B cell (primary cell): ENCODE data around the gene RNF10. TPM values are rescaled to one million over a fixed set of nuclear protein-coding genes. Genes with fewer than 3 reads are reported as not detected.

Source experiments
- ATAC-seq: fragments of 200-7000 bp; cut with Tn5 transposase; one replicate; pipeline ENCODE4 v1.10.0; 2021; ENCODE audit warnings: low read depth, mild to moderate bottlenecking, moderate number of reproducible peaks, moderate library complexity
- CTCF ChIA-PET: fragments of 350-600 bp; sonication (Branson Sonifier 250); formaldehyde crosslinking; loops from one replicate; lab custom pipeline; 2021; ENCODE audit warnings: antibody characterized with exemption, inconsistent platforms; lab: Charles Lee
- POLR2A ChIA-PET: fragments of 350-600 bp; sonication (Branson Sonifier 250); formaldehyde crosslinking; loops from one replicate; lab custom pipeline; 2021; ENCODE audit warnings: antibody characterized with exemption; lab: Charles Lee
- DNase-seq: peaks from one replicate; pipeline ENCODE4 v3.0.0; 2013
- H2AFZ ChIP-seq: 2 replicates; pipeline ENCODE4 v1.6.1; 2012; ENCODE audit warnings: mild to moderate bottlenecking, low read depth, low read length; ENCODE audit not compliant: insufficient read depth, poor library complexity, severe bottlenecking
- H3K27ac ChIP-seq, 2 donors: 1 replicate in 1 of 2; 2 replicates in 1 of 2; pipeline ENCODE4 v1.5.1; 2012 to 2013; ENCODE audit warnings: low read length in 2 of 2, mild to moderate bottlenecking in 2 of 2, moderate library complexity in 1 of 2
- H3K27me3 ChIP-seq, 4 experiments: fragments of 200-600 bp in 1 of 4; sonication (generic) in 1 of 4; replicated peaks in 1 of 4; 1 replicate in 2 of 4; 2 replicates in 2 of 4; pipeline versions ENCODE4 v1.6.1 to v1.7.0; 2013 to 2016; ENCODE audit warnings: low read length in 3 of 4, mild to moderate bottlenecking in 2 of 4, mixed read lengths in 1 of 4, moderate library complexity in 1 of 4; ENCODE audit not compliant: insufficient read depth in 4 of 4, control insufficient read depth in 3 of 4; ENCODE audit errors: control extremely low read depth in 1 of 4
- H3K36me3 ChIP-seq, 2 experiments: replicated peaks in 1 of 2; 1 replicate in 1 of 2; 2 replicates in 1 of 2; pipeline versions ENCODE4 v1.6.1 to v1.7.1; 2013; ENCODE audit warnings: low read length in 1 of 2; ENCODE audit not compliant: insufficient read depth in 2 of 2, control insufficient read depth in 1 of 2; ENCODE audit errors: control extremely low read depth in 1 of 2, extremely low read depth in 1 of 2
- H3K4me1 ChIP-seq, 2 donors: fragments of 200-600 bp in 1 of 2; sonication (generic) in 1 of 2; 1 replicate in 1 of 2; 2 replicates in 1 of 2; pipeline versions ENCODE4 v1.5.1 to v1.6.1; 2013 to 2017; ENCODE audit warnings: low read length in 2 of 2; ENCODE audit not compliant: control insufficient read depth in 2 of 2, insufficient read depth in 2 of 2
- H3K4me2 ChIP-seq: replicated peaks from 2 replicates; pipeline ENCODE3; 2012; ENCODE audit warnings: mild to moderate bottlenecking, low read depth, low read length; ENCODE audit not compliant: poor library complexity, severe bottlenecking
- H3K4me3 ChIP-seq, 5 experiments: fragments of 200-600 bp in 1 of 5; sonication (generic) in 1 of 5; 1 replicate in 3 of 5; 2 replicates in 2 of 5; pipeline versions ENCODE4 v1.5.1 to v1.7.0; 2011 to 2016; ENCODE audit warnings: low read length in 4 of 5, mild to moderate bottlenecking in 4 of 5, low read depth in 2 of 5, control low read depth in 1 of 5, moderate library complexity in 1 of 5; ENCODE audit not compliant: insufficient read depth in 1 of 5; ENCODE audit errors: control extremely low read depth in 1 of 5, extremely low read depth in 1 of 5
- H3K79me2 ChIP-seq: fragments of 200-600 bp; sonication (generic); one replicate; pipeline ENCODE4 v1.6.0; 2016; ENCODE audit warnings: low read length; ENCODE audit not compliant: control insufficient read depth, insufficient read depth
- H3K9ac ChIP-seq: fragments of 200-600 bp; sonication (generic); 2 replicates; pipeline ENCODE4 v1.6.1; 2017; ENCODE audit warnings: mild to moderate bottlenecking, low read length, moderate library complexity
- H3K9me3 ChIP-seq, 3 donors: one replicate each; pipeline versions ENCODE4 v1.6.1 to v1.7.1; 2013; ENCODE audit warnings: low read length in 2 of 3; ENCODE audit not compliant: control insufficient read depth in 2 of 3, insufficient read depth in 1 of 3; ENCODE audit errors: control extremely low read depth in 1 of 3
- H4K20me1 ChIP-seq: 2 replicates; pipeline ENCODE4 v1.6.0; 2012; ENCODE audit warnings: mild to moderate bottlenecking, low read length; ENCODE audit not compliant: insufficient read depth, control insufficient read depth, poor library complexity, severe bottlenecking
- H3K27ac Mint-ChIP-seq: one replicate; pipeline ENCODE4 v1.8.0; 2021; ENCODE audit warnings: mixed read lengths
- H3K27me3 Mint-ChIP-seq: one replicate; pipeline ENCODE4 v1.8.0; 2021; ENCODE audit warnings: mixed read lengths
- H3K4me1 Mint-ChIP-seq: one replicate; pipeline ENCODE4 v1.8.0; 2021; ENCODE audit warnings: mixed read lengths
- H3K4me3 Mint-ChIP-seq: one replicate; pipeline ENCODE4 v1.8.0; 2021; ENCODE audit warnings: mixed read lengths
- H3K9me3 Mint-ChIP-seq: one replicate; pipeline ENCODE4 v1.8.0; 2022; ENCODE audit warnings: mixed read lengths; ENCODE audit not compliant: insufficient read depth
- CTCF ChIP-seq: fragments of 200-600 bp; IDR thresholded peaks from one replicate; pipeline ENCODE4 v1.8.0; 2022; ENCODE audit warnings: antibody characterized with exemption, mild to moderate bottlenecking
- EZH2 ChIP-seq: IDR thresholded peaks from 2 replicates; pipeline ENCODE4 v1.6.1; 2012; ENCODE audit warnings: borderline replicate concordance, low read depth, mild to moderate bottlenecking, moderate library complexity, low read length; ENCODE audit not compliant: insufficient read depth, poor library complexity, severe bottlenecking
- WGBS: methylation state at CpG from one replicate; pipeline ENCODE4 v1.1.5; 2013; ENCODE audit warnings: missing lambda C conversion rate; ENCODE audit not compliant: insufficient coverage; 5-methylcytosine and 5-hydroxymethylcytosine counted together
- intact Hi-C: fragments of 100-400 bp; cut with micrococcal nuclease; formaldehyde crosslinking; loops from one replicate; pipeline ENCODE4 v1.10.0; 2022
- polyA plus RNA-seq: library from polyadenylated mRNA; depleted of rRNA; stranded (reverse); fragments of >200 nt; gene quantifications from 2 replicates; pipeline ENCODE4 v1.2.3, GENCODE V29; 2012
- total RNA-seq, 2 donors: library from RNA; stranded (reverse); fragments of 120-200 nt in 1 of 2; gene quantifications; 1 replicate in 1 of 2; 2 replicates in 1 of 2; pipeline versions ENCODE4 v1.2.3 to v1.2.4, GENCODE V29; 2013 to 2022

Gene RNF10
- total and polyA plus RNA-seq, 2 donors (not counting 1 experiment from before 2014, with no cell fraction given) = 163 to 236 TPM

- intact Hi-C loops = loop anchor here (1.0 to 5.0 kb wide), 7 partner anchors 27 to 140 kb away; partner anchors contain the start of genes COQ5, GATC, POP5 and RNF10
- CTCF ChIA-PET = interaction anchor here (0.5 to 2.1 kb wide), 13 partner anchors 11 to 1039 kb away, joined by 3 to 10 read pairs (median 5); partner anchors contain the start of genes COQ5 and RNU4-1
- Mint-ChIP-seq H3K27ac (peak within 1 kb of the TSS; percentile 93), H3K9me3 (no peaks in the 10 kb centered on the region), H3K27me3 (no peaks in the 10 kb centered on the region), H3K4me1 (peaks cover 28% of the 10 kb centered on the region), H3K4me3 (peak within 1 kb of the TSS; percentile 98)
- H3K79me2 ChIP-seq = peaks cover 24% of the 10 kb centered on the region
- TF ChIP-seq EZH2 (no peak), CTCF (no peak)
- H3K4me3 ChIP-seq = peak within 1 kb of the TSS; percentile 68 to 90 (median 83)
- H3K4me2 ChIP-seq = peak within 1 kb of the TSS; percentile 87
- ATAC-seq (peak; percentile 95), DNase-seq (peak; percentile 99)
- POLR2A ChIA-PET = interaction anchor here (0.6 to 2.0 kb wide), 3 partner anchors 13 to 42 kb away, joined by 3 to 26 read pairs (median 3); partner anchors contain the start of gene SRSF9
- WGBS = under 1% methylated on average over 48 of the region's 53 CpGs
- H3K9me3 ChIP-seq = no peaks in the 10 kb centered on the region
- H3K4me1 ChIP-seq = peaks cover 17% of the 10 kb centered on the region in 2 donors
- peak within 1 kb of the TSS; percentile 45 to 78 for H3K27ac ChIP-seq
- peak within 1 kb of the TSS; percentile 82 for H3K9ac ChIP-seq
- H3K36me3 ChIP-seq = peaks cover 0 to 5% of the 10 kb centered on the region in 2 experiments
- H4K20me1 ChIP-seq = peaks cover 20% of the 10 kb centered on the region
- H2AFZ ChIP-seq = peak within 1 kb of the TSS; percentile 83
- no peaks in the 10 kb centered on the region for H3K27me3 ChIP-seq
Measured at GRCh38 chr12:120495731-120496412, 38.3 kb upstream of the RNF10 start, which contains the start of gene DYNLL1. TSS of gene DYNLL1 (plus strand) at chr12:120496113. CDS start at chr12:120496422, 309 bp downstream.
